Endothelial cell (in vitro differentiated cells): ENCODE results near the gene VTI1A. TPM values are rescaled to one million over a fixed set of nuclear protein-coding genes. Genes with fewer than 3 reads are reported as not detected.

ENCODE experiments used
- DNase-seq: peaks from one replicate; pipeline ENCODE4 v3.0.0; 2021; ENCODE audit warnings: low spot score
- H3K27ac Mint-ChIP-seq: one replicate; pipeline ENCODE4 v1.8.0; 2021; ENCODE audit warnings: mixed read lengths, inconsistent platforms; ENCODE audit not compliant: unreplicated experiment
- H3K27me3 Mint-ChIP-seq: one replicate; pipeline ENCODE4 v1.8.0; 2021; ENCODE audit warnings: mild to moderate bottlenecking, moderate library complexity, mixed read lengths, inconsistent platforms; ENCODE audit not compliant: unreplicated experiment
- H3K36me3 Mint-ChIP-seq: one replicate; pipeline ENCODE4 v1.8.0; 2021; ENCODE audit warnings: mild to moderate bottlenecking, low read depth, mixed read lengths, inconsistent platforms; ENCODE audit not compliant: unreplicated experiment
- H3K4me1 Mint-ChIP-seq: one replicate; pipeline ENCODE4 v1.8.0; 2021; ENCODE audit warnings: mild to moderate bottlenecking, mixed read lengths, inconsistent platforms; ENCODE audit not compliant: unreplicated experiment
- H3K4me3 Mint-ChIP-seq: one replicate; pipeline ENCODE4 v1.8.0; 2021; ENCODE audit warnings: mild to moderate bottlenecking, mixed read lengths, inconsistent platforms; ENCODE audit not compliant: unreplicated experiment
- H3K9me3 Mint-ChIP-seq: one replicate; pipeline ENCODE4 v1.8.0; 2021; ENCODE audit warnings: mixed read lengths, inconsistent platforms; ENCODE audit not compliant: unreplicated experiment
- CTCF ChIP-seq: fragments of 200-600 bp; sonication (generic); IDR thresholded peaks from one replicate; pipeline ENCODE4 v1.5.0; 2021; ENCODE audit warnings: antibody characterized with exemption; ENCODE audit not compliant: unreplicated experiment
- total RNA-seq: library from RNA; stranded (reverse); fragmentation: NEBNext Ultra II Directional; extraction: Animal tissue kit (Norgen Biotek cat#: 25700); gene quantifications from one replicate; pipeline ENCODE4 v1.2.1, GENCODE V29; 2021; ENCODE audit not compliant: unreplicated experiment

The VTI1A gene
- total RNA-seq, 1 donor from 2014 or later: 35.4 TPM

DNA sequence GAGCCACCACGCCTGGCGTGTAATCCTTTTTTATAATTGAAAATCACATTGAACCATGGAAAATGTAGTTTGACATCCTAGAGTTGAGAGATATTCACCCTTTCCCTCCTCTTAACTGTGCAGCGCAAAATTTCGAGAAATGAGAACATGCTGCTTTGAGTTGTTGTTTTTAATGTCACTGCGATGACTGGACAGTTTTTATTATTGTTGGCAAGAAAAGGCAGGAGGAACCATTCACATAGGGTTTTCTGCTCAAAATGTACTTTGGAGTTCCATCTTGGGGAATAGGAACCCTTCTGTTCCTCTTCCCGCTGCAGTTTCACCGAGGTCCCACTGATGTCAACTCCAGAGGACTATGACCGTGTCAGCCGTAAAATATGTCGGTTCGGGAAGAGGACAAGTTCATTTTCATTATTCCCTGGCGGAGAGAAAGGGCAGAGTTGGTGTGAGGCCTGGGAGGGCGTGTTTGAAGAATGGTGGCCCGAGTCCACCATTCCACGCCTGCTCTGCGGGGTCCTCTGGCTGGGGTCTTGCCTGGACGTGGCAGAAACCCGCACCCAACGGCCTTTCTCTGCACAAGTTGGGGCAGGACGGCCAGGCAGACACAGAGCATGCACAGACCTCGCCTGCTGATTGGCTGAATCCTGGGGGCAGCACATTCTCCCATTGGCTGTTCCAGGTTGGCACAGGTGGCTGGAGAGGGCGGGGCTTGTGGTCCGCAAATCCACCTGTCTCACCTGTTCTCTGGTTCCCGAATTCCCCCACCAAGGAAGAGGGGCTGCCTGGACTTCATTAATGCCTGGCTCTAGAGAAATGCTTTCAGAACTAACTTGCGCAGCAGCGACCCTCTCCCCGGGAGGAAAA lies 397.9 kb downstream of the VTI1A start:
- Mint-ChIP-seq H3K27ac (no peak overlapping the region), H3K36me3 (peaks cover 19% of the 10 kb centered on the region), H3K4me3 (no peak overlapping the region), H3K27me3 (peaks cover 6% of the 10 kb centered on the region), H3K4me1 (peaks cover 3% of the 10 kb centered on the region), H3K9me3 (peaks cover 7% of the 10 kb centered on the region)
- no peak for TF ChIP-seq CTCF
- DNase-seq: no peak

DNA sequence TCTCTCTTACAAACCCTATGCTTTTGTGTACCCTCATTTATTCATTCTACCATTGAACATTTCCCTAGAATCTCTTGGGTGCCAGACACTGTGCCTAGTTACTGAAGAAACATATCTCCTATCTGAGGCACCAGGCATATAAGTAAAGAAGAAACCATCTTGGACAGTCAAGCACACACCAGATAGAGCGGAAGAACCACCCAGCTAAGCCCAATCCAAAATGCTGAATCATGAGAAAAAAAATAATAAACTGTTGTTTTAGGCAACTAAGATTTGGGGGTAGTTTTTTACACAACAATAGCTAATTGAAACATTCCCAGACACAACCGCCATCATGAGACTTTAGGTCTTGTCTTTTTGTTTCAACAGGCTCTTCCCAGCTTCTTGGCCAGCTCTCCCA lies 400.8 kb downstream of the VTI1A start:
- Mint-ChIP-seq H3K27ac (no peak overlapping the region), H3K4me1 (peaks cover 3% of the 10 kb centered on the region), H3K27me3 (peaks cover 4% of the 10 kb centered on the region), H3K9me3 (peaks cover 7% of the 10 kb centered on the region), H3K36me3 (peaks cover 19% of the 10 kb centered on the region), H3K4me3 (peak overlapping the region; percentile 43)
- no peak for TF ChIP-seq CTCF
- DNase-seq: no peak

- H3K9me3 Mint-ChIP-seq: peaks cover 7% of the 10 kb centered on the region
- H3K27ac Mint-ChIP-seq: no peak overlapping the region
- H3K36me3 Mint-ChIP-seq: peaks cover 19% of the 10 kb centered on the region
- no peak overlapping the region for H3K4me3 Mint-ChIP-seq
- no peak for TF ChIP-seq CTCF
- H3K4me1 Mint-ChIP-seq: peaks cover 1% of the 10 kb centered on the region
- no peak for DNase-seq
- H3K27me3 Mint-ChIP-seq: peaks cover 4% of the 10 kb centered on the region
These were observed 401.2 kb downstream of the VTI1A start for GRCh38 chr10:112848228-112848627.

DNA sequence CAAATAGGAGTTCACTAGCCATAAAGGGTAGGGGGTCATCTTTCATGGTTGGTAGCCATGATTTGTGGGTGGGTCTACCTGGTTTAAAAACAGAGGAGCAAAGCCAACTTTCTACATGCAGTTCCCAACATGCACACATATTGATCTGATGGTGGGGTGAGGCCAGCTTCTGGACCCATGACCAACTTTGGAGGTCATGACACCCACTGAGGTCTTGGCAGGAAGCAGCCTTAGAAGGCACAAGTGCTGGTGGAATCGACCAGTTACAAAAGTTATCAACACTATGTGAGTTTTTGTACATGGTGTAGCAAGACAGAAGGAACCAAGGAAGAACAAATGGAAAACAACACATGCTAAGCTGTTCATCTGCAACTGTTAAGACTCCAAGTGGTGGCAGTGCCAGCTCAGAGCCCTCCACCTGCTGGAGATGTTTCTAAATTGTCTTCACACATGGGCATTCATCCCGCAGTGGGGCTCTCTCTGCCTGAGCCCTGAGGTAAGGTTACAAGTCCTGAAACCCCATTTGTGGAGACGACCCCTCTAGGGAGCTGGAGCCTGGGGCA lies 401.9 kb downstream of the VTI1A start:
- Mint-ChIP-seq H3K27me3 (peaks cover 4% of the 10 kb centered on the region), H3K4me1 (no peaks in the 10 kb centered on the region), H3K27ac (no peak overlapping the region), H3K9me3 (peaks cover 7% of the 10 kb centered on the region), H3K36me3 (peaks cover 19% of the 10 kb centered on the region), H3K4me3 (no peak overlapping the region)
- no peak for TF ChIP-seq CTCF
- no peak for DNase-seq

DNA sequence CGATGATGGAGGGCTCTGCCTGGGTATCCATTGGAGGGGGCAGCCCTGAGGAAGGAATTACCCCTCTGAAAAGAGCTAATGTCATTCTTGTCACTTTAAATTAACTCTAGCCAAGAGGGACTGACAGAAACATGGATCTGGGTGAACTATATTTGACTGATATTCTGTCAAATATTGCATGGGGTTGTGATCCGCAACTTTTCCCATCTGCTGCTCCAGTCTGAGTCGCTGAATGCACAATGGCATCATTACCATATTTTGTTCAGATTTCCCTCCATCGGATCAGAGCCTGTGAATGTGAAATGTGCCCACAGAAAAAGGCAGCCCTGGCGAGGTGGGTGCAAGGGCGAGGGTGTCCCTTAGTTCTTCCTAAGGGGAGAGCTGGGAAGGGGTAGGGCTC lies 402.5 kb downstream of the VTI1A start:
- Mint-ChIP-seq H3K27ac (no peak overlapping the region), H3K27me3 (peaks cover 4% of the 10 kb centered on the region), H3K36me3 (peaks cover 19% of the 10 kb centered on the region), H3K9me3 (peaks cover 7% of the 10 kb centered on the region), H3K4me3 (no peak overlapping the region), H3K4me1 (no peaks in the 10 kb centered on the region)
- no peak for TF ChIP-seq CTCF
- DNase-seq: no peak
